ENCODE data around the gene TAF1D. TPM values are rescaled to one million over a fixed set of nuclear protein-coding genes. Genes with fewer than 3 reads are reported as not detected.

TAF1D gene
- polyA plus RNA-seq, 10 donors = 82.7 to 159 (median 108) TPM

DNA sequence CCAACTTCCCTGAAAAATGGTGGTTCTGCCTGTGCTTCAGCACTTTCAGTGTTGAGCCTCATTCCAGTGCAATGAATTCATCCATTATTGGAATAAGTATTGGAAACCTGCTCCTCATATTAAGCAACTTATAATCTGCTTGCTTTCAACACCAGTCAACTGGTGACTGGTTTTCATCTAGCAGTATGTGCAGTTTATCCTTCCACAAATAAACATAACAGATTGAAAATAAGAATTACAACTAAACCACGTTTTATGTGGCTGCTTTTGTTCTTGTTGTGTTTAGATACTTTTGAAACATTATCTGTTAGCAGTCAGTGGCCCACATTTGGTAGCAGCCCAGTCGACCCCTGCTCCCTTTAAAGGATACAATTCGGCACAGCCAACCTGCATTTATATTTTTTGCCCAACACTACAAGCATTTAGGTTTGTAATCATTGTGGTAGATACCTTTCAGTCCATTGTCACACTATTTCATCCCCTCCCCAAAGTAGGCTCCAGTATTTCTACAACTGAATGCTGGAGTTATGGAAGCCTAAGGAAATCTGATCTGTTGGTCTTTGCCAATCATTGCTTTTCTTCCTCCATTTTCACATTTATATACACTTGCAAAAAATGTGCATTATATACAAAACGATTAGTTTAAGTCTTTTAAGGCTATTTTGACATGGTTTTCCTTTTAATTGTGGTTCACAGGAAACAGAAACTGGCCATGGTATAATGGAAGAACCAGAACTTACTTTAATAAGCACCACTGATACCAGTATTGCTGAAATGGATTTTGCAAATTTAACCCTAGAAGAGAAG, 13.1 kb downstream of the TAF1D start:
- no peak for DNase-seq

DNA sequence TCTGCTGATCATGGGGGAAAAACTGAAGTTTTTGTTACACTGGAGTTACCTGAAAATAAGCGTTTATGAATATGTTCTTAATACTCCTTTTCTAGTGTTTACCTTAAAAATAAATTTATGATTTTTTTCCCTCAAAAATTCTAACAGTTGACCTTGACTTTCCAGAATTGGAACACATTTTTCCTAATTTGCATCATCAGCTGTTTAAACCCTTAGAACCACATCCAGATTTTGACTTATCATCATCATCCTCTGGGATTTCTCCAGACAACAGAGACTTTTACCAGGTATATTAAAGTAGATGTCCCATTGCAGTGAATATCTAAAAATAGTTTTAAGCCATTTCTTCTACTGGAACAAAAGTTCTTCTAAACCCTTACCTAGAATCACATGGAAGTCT, 17.2 kb downstream of the TAF1D start:
- no peak for DNase-seq

DNA sequence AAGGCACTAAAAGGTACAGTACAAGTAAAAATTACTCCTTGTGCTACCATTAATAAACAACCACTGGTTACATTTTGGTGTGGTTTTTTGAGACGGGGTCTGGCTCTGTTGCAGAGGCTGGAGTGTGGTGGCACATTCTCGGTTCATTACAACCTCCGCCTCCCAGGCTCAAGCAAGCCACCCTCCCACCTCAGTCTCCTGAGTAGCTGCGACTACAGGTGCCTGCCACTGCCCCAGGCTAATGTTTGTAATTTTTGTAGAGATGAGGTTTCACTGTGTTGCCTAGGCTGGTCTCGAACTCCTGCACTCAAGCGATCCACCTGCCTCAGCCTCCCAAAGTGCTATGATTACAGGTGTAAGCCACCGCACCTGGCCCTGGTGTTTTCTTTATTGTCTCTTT, 20.8 kb downstream of the TAF1D start:
- no peak for DNase-seq

DNA sequence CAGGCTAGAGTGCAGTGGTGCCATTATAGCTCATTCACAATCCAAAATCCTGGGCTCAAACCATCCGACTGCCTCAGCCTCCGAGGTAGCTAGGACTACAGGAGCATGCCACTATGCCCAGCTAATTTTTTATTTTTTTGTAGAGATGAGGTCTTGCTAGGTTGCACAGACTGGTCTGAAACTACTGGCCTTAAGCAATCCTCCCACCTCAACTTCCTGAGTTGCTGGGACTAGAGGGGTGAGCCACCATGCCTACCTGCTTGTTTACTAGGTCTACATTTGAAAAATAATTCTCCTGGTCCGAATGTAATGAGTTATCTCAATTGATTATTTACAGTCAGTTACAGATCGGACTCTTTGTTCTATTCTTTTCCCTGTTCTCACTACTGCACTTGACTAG, 22.0 kb downstream of the TAF1D start:
- DNase-seq = no peak

DNA sequence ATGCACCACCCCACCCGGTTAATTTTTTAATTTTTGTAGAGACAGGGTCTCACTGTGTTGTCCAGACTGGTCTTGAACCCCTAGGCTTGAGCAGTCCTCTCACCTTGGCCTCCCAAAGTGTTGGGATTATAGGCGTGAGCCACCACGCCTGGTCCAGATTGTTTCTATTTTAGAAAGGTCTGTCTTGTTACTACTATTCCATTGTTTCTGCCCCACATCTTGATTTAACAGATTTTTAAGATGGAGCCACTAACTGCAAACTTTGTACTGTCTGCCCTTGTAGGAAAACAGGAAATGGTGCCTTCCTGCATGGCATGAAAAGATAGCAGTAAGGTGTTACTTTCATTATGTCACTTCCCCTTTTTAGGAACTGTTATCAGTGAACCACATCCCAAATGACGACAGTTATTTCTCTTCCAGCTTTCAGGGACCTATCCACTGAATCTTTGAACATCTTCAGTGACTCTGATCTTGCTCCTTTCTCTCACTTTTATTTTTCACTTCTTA, 23.2 kb downstream of the TAF1D start:
- no peak for DNase-seq

DNA sequence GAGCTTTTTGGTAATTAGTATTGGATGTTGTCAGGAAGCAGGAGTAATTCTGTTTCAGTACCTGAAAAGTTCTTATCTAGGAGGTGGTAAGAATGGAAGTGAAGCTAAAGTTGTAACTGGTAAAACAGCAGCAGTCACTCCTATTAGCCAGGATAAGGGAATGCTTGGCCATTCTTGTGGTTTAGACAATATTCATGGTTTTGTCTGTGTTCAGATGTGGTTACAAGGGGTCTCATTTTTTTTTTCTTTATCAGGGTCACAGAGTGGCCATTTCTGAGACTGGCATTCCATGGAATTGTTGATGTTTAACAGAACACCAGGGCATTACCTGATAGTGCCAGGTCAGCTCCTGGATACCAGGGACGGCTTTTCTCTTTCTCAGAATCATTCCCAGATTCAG, 23.8 kb downstream of the TAF1D start:
- no peak for DNase-seq

DNA sequence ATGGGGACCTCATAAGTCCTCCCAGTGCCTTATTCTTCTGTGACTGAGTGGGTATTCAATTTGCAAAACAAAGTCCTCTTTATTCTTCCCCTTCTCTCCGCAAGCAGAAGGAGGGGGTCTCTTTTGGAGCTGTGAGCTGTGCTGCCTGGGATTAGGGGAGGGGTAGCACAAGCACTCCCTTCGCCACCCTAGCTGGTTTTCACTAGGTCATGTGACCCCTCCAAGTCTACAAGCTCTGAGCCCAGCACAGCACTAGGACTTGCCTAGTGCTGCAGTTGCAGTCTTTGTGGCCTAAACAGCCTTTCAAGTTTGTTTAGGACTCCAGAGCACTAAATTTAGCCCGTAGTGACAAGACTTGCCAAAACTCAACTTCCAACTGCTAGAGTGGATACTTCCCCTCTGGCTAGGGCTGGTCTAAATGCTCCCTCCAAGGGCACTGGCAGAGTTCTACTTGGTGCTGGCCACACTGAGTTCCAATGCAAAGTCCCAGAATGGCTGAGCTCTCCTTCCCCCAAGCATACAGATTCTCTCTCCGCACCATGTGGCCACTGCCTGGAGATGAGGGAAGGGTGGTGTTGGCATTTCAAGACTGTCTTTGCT, 25.4 kb downstream of the TAF1D start:
- DNase-seq = no peak

DNA sequence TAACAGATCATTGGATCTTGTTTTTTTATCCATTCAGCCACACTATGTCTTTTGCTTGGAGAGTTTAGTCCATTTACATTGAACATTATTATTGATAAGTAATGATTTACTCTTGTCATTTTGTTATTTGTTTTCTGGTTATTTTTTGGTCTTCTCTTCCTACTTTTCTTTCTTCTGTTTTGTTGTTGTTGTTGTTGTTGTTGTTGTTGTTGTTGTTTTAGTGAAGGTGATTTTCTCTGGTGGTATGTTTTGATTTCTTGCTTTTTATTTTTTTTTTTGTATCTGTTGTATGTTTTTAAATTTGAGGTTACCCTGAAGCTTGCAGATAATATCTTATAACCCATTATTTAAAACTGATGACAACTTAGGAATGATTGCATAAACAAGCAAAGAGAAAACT, 28.6 kb downstream of the TAF1D start:
- DNase-seq = no peak

DNA sequence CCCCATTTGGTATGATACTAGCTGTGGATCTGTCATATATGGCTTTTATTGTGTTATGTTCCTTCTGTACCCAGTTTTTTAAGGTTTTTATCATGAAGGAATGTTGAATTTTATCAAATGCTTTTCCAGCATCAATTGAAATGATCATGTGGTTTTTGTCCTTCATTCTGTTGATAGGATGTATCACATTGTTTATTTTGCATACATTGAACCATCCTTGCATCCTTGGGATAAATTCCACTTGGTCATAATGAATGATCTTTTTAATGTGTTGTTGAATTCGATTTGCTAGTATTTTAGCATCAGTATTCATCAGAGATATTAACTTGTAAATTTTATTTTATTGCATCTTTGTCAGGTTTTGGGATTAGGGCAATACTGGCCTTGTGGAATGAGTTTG, 31.1 kb downstream of the TAF1D start:
- DNase-seq = no peak

DNA sequence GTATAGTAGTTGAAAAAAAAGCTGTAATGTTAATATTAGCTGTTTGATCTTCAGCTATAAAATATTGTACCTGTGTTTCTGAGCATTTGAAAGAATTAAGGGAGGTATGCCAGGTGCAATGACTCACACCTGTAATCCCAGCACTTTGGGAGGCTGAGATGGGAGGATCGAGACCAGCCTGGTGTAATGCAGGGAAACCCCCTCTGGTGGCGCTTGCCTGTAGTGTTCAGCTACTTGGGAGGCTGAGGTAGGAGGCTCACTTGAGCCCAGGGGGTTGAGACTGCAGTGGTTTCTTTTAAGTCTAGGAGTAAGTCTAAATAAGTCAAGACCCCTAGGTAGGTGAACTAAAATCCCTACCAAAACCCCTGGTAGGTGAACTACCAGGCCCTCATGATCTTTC, 37.1 kb downstream of the TAF1D start:
- no peak for DNase-seq

DNA sequence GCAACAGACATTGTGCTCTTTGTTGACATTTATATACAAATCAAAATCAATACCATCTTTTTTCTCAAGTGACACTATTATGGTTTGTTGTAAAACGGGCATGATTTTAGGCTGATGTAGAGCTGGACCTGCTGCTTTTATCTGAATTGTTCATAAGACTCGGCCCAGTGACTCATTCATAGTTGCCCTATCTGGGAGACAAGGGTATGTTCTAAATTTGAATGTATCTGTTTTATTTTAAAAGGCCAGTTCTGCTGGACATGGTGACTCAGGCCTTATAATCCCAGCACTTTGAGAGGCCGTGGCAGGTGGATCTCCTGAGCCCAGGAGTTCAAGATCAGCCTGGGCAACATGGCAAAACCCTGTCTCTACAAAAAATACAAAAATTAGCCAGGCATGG, 40.5 kb downstream of the TAF1D start:
- no peak for DNase-seq

DNA sequence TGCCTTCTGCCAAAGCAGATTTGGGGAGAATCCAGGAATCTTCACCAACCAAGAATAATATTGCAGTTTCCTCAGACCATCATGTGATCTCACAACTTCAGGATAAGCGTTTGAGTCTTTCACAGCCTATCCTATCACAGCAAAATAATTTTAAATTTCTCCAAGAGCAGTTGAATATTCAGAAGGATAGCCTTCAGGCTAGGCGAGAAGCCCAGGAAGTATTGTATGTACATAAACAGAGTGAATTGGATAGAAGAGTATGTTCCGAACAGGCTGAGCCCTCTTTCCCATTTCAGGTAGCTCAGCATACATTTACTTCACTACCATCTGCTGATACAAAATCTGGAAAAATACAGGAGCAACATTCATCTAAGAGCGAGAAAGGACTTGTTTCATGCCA, 43.7 kb downstream of the TAF1D start:
- DNase-seq = no peak

DNA sequence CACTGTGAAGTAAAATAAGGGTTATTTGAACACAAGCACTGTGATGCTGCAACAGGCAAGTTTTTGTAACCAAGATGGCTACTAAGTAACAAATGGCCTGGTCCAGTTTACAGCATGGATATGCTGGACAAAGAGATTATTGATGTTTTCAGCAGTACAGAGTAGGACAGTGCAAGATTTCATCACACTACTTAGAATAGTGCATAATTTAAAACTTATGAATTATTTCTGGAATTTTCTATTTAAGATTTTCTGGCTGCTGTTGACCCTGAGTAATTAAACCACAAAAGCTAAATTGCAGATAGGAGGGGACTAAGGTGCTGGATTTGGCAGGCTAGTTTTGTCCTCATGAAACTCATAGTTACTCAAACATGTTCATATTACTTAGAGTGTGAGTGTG, 46.7 kb downstream of the TAF1D start:
- DNase-seq = no peak

DNA sequence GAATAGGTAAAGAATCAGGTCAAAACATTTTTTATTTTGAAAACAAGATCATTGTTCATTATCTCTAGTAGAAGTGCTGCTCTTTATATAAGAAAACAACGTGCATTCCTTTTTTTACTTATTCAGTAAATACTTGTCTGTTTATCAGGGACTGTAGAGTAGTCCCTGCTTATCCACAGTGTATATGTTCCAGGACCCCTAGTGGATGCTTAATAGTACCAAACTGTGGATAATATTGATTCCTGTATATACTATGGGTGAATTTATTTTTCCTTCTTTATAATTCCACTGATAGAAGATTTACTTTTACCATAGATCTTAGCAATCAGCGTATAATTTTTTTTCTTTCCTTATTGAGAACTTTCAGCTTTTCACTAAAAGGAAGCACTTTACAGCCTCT, 47.2 kb downstream of the TAF1D start:
- DNase-seq = no peak

DNA sequence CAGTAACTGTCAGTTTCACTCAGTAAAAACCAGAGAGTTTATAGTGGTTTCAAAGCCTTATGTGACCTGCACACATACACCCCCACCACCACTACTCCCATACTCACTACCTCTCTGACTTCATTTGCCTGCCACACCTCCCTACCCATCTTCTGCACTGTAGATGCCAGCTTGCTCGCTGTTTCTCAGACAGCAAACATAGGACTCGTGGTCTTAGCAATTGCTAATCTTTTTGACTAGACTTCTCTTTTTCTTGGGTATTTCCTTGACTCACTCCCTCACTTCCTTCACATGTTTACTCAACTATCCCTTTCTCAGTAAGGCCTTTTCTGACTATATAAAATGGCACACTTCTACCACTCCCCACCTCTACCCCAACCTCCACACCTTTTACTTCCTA, 52.1 kb downstream of the TAF1D start:
- no peak for DNase-seq

DNA sequence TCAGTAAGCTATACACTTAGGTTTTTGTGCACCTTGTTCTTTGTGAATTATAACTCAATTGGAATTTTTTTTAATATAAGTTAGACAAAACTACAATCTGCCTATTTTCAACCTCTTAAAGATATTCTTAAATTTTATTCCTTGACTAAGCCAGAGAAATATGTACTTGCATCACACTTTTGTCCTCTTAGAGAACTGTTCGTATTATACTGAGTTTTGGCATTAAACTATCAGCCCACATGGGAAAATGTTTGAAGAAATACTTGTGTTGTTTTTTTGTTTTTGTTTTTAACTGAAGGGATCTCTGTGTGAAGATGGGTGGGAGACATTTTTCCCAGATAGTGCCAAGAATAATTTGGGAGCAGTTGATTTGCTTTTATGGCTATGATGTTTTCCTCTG, 54.5 kb downstream of the TAF1D start:
- peak; percentile 0 to 7 (median 2) for DNase-seq

DNA sequence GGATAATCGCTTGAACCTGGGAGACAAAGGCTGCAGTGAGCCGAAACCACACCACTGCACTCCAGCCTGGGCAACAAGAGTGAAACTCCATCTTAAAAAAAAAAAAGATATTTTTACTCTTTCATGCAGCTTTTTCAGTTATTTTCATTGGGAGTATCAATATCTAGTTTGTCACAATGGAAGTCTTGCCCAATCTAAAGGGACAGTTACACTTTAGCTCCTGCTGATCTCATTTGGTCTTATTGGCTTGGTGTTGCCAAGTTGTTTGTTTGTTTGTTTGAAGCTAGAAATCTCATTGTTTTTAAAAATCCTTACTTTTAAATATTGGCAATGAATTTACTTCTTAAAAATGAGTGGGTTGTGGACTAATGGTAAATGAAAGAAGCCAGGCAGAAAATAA, 55.1 kb downstream of the TAF1D start:
- DNase-seq = no peak

Other genes starting within 250 kb of the TAF1D start
- 10 to 100 TPM in 5 of 10 donors, 1 to 10 TPM in 5; 6.5 to 17.5 (median 10.3) TPM for gene SMCO4, start 198.1 kb downstream of the TAF1D start, polyA plus RNA-seq (ENCODE audit: insufficient read length in 10 of 10)
- gene CEP295, start 79.8 kb downstream of the TAF1D start, polyA plus RNA-seq (ENCODE audit: insufficient read length in 10 of 10) = 10 to 100 TPM in 7 of 10 donors, 1 to 10 TPM in 3; 7.6 to 13.1 (median 10.6) TPM
- 10 to 100 TPM; 21.0 to 48.4 (median 35.8) TPM for gene C11orf54, start 177 bp upstream of the TAF1D start, polyA plus RNA-seq (ENCODE audit: insufficient read length in 10 of 10)
- gene MED17, start 42.8 kb upstream of the TAF1D start, polyA plus RNA-seq (ENCODE audit: insufficient read length in 10 of 10) = 10 to 100 TPM; 19.1 to 32.4 (median 23.2) TPM
- under 1 TPM; 0.16 to 0.72 (median 0.44) TPM for gene VSTM5, start 109.1 kb upstream of the TAF1D start, polyA plus RNA-seq (ENCODE audit: insufficient read length in 10 of 10)